Keratinocyte (primary cell): ENCODE measurements around the gene PSMC4. TPM values are rescaled to one million over a fixed set of nuclear protein-coding genes. Genes with fewer than 3 reads are reported as not detected.
A peak's percentile ranks its signal among the peaks of the same experiment; 100 is the strongest.

Experiments
- DNase-seq: peaks from one replicate; pipeline ENCODE4 v3.0.0-alpha.2; 2011; ENCODE audit warnings: low read depth, missing footprints, low spot score
- FAIRE-seq: peaks from 2 replicates; lab custom pipeline; 2011; peaks lifted over from hg19 to GRCh38; lab: Jason Lieb, UNC
- H2AFZ ChIP-seq: 2 replicates; pipeline ENCODE4 v1.6.0; 2012; ENCODE audit warnings: low read length, control low read depth, inconsistent platforms; ENCODE audit not compliant: control insufficient read depth
- H3K27ac ChIP-seq: 2 replicates; pipeline ENCODE4 v1.5.1; 2011; ENCODE audit warnings: low read length; ENCODE audit not compliant: control insufficient read depth, insufficient read depth
- H3K27me3 ChIP-seq: 3 replicates; pipeline ENCODE4 v1.6.0; 2011; ENCODE audit warnings: low read length; ENCODE audit not compliant: control insufficient read depth, insufficient read depth; ENCODE audit errors: extremely low read depth
- H3K36me3 ChIP-seq, 2 experiments: 2 replicates in 1 of 2; 3 replicates in 1 of 2; pipeline ENCODE4 v1.5.1; 2011; ENCODE audit warnings: low read length in 2 of 2, mild to moderate bottlenecking in 1 of 2; ENCODE audit not compliant: control insufficient read depth in 2 of 2, insufficient read depth in 2 of 2; ENCODE audit errors: extremely low read depth in 1 of 2
- H3K4me1 ChIP-seq: 3 replicates; pipeline ENCODE4 v1.5.1; 2011; ENCODE audit warnings: low read length; ENCODE audit not compliant: control insufficient read depth, insufficient read depth; ENCODE audit errors: extremely low read depth
- H3K4me2 ChIP-seq: 3 replicates; pipeline ENCODE4 v1.6.0; 2011; ENCODE audit warnings: low read depth, low read length; ENCODE audit not compliant: control insufficient read depth, insufficient read depth; ENCODE audit errors: extremely low read depth
- H3K4me3 ChIP-seq, 3 experiments: fragments of 200-600 bp in 1 of 3; sonication (generic) in 1 of 3; 2 replicates in 2 of 3; 3 replicates in 1 of 3; pipeline ENCODE4 v1.5.1; 2011 to 2016; ENCODE audit warnings: low read length in 3 of 3, mild to moderate bottlenecking in 3 of 3, control low read depth in 2 of 3, inconsistent platforms in 1 of 3, low read depth in 1 of 3, mixed read lengths in 1 of 3, mixed run types in 1 of 3, moderate library complexity in 1 of 3; ENCODE audit not compliant: control insufficient read depth in 2 of 3, insufficient read depth in 2 of 3; ENCODE audit errors: extremely low read depth in 1 of 3
- H3K79me2 ChIP-seq: 2 replicates; pipeline ENCODE4 v1.6.0; 2012; ENCODE audit warnings: low read length; ENCODE audit not compliant: control insufficient read depth, insufficient read depth
- H3K9ac ChIP-seq: 3 replicates; pipeline ENCODE4 v1.6.0; 2011; ENCODE audit warnings: low read length; ENCODE audit not compliant: control insufficient read depth, insufficient read depth; ENCODE audit errors: extremely low read depth
- H3K9me1 ChIP-seq: 3 replicates; pipeline ENCODE4 v1.6.0; 2011; ENCODE audit warnings: low read length; ENCODE audit not compliant: control insufficient read depth, insufficient read depth; ENCODE audit errors: extremely low read depth
- H3K9me3 ChIP-seq: 2 replicates; pipeline ENCODE4 v1.5.1; 2012; ENCODE audit warnings: low read depth, low read length; ENCODE audit not compliant: control insufficient read depth
- H4K20me1 ChIP-seq: 3 replicates; pipeline ENCODE4 v1.6.0; 2011; ENCODE audit warnings: low read length; ENCODE audit not compliant: control insufficient read depth, insufficient read depth; ENCODE audit errors: extremely low read depth
- EZH2 ChIP-seq: IDR thresholded peaks from one replicate; pipeline ENCODE4 v1.6.1; 2012; ENCODE audit warnings: inconsistent platforms, mild to moderate bottlenecking, low read length, moderate library complexity
- dilution Hi-C: fragments of 300-500 bp; cut with MboI; formaldehyde crosslinking; loops from one replicate; pipeline ENCODE4 v1.7.0; 2020; ENCODE audit warnings: low sequenced_read_pairs; ENCODE audit not compliant: extremely low pct_ligation_motif_present
- polyA plus RNA-seq, 5 experiments: library from polyadenylated mRNA; depleted of rRNA in 3 of 5; stranded (reverse) in 3 of 5; stranded (forward) in 1 of 5; unstranded in 1 of 5; fragments of >200 nt; gene quantifications; 1 replicate in 1 of 5; 2 replicates in 3 of 5; 3 replicates in 1 of 5; pipeline versions ENCODE4 v1.2.1 to v1.2.3, GENCODE V29; 2011 to 2012; ENCODE audit warnings: missing spikeins in 2 of 5, low read depth in 1 of 5, low replicate concordance in 1 of 5
- TF ChIP-seq, protein P1 (sequence below), 3 experiments: IDR thresholded peaks in 1 of 3; conservative IDR thresholded peaks in 1 of 3; optimal IDR thresholded peaks in 1 of 3; 2 replicates in 2 of 3; 3 replicates in 1 of 3; pipeline versions ENCODE3 to v1.5.1; 2011; ENCODE audit warnings: low read length in 3 of 3, mild to moderate bottlenecking in 3 of 3, moderate library complexity in 2 of 3, control low read depth in 1 of 3, inconsistent platforms in 1 of 3; ENCODE audit not compliant: insufficient read depth in 2 of 3; ENCODE audit errors: extremely low read depth in 1 of 3

The PSMC4 gene
- polyA plus RNA-seq, 1 donor (not counting 4 experiments of a cell fraction or from before 2014, with no cell fraction given) = 74.1 TPM

DNA sequence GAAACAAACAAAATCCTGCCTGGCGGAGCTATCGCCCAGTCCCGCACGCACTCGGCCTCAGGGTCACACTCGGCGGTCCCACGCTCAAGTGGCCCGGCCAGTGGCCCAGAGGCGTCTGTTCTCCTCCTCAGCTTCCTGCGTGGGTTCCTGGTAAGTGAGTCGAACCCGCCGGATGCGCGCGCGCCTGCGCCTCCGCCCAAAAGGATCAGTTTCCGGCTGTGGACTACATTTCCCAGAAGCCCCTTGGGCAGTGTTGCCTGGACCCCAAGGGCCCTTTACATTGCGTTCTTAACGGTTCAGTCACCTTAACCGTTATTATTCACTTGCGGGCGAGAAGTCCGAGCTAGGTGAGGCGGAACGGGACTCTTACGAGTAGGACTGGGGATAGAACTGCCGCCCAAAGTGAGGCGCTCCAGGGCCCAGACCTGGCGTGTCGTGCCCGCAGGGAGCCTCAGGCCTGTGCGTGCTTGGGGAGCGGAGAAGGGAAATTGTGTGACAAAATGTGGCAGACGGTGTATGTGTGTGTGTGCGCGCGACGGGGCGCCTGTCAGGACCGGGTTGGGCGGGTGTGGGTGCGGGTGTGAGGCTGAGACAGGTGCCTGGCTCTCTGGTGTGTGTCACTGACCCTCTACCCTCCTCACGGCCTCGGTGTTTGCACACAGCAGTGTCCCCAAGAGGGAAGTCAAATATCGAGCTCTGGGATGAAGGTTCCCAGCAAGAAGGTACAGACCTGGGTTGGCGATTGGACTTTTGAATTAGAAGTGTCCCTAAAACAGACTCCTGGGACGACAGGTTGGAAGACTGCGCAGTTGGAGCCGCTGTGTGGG lies 26.1 kb downstream of the PSMC4 start, which contains the start of gene ZNF546:
TSS of gene ZNF546 (plus strand) at position 250 of the 827 bp plus-strand sequence. CDS start 1,267 bp downstream, outside the sequence.
- dilution Hi-C loops = no loop called here
- H3K9me3 ChIP-seq = peaks cover 2% of the 10 kb centered on the region
- no peak for FAIRE-seq
- no peaks in the 10 kb centered on the region for H3K36me3 ChIP-seq
- TF ChIP-seq EZH2 = no peak
- TF ChIP-seq, protein P1, sequence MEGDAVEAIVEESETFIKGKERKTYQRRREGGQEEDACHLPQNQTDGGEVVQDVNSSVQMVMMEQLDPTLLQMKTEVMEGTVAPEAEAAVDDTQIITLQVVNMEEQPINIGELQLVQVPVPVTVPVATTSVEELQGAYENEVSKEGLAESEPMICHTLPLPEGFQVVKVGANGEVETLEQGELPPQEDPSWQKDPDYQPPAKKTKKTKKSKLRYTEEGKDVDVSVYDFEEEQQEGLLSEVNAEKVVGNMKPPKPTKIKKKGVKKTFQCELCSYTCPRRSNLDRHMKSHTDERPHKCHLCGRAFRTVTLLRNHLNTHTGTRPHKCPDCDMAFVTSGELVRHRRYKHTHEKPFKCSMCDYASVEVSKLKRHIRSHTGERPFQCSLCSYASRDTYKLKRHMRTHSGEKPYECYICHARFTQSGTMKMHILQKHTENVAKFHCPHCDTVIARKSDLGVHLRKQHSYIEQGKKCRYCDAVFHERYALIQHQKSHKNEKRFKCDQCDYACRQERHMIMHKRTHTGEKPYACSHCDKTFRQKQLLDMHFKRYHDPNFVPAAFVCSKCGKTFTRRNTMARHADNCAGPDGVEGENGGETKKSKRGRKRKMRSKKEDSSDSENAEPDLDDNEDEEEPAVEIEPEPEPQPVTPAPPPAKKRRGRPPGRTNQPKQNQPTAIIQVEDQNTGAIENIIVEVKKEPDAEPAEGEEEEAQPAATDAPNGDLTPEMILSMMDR (optimal IDR thresholded peaks at IDR 0.05 in 1 of 3, IDR thresholded peaks at IDR 0.05 in 1 of 3, conservative IDR thresholded peaks at IDR 0.05 in 1 of 3; ENCODE audit: extremely low read depth in 1 of 3, insufficient read depth in 2 of 3, low read length in 3 of 3) = no peak
- H3K9me1 ChIP-seq = no peaks in the 10 kb centered on the region
- no peaks in the 10 kb centered on the region for H3K27me3 ChIP-seq
- peak; percentile 61 for DNase-seq
- no peaks in the 10 kb centered on the region for H4K20me1 ChIP-seq
- H3K4me2 ChIP-seq = peak within 1 kb of the TSS; percentile 97
- peak within 1 kb of the TSS; percentile 99 for H2AFZ ChIP-seq
- peaks cover 18% of the 10 kb centered on the region for H3K4me1 ChIP-seq
- peak within 1 kb of the TSS; percentile 94 for H3K27ac ChIP-seq
- H3K9ac ChIP-seq = peak within 1 kb of the TSS; percentile 91
- peaks cover 9% of the 10 kb centered on the region for H3K79me2 ChIP-seq
- H3K4me3 ChIP-seq = peak within 1 kb of the TSS; percentile 65 to 96 (median 88)

DNA sequence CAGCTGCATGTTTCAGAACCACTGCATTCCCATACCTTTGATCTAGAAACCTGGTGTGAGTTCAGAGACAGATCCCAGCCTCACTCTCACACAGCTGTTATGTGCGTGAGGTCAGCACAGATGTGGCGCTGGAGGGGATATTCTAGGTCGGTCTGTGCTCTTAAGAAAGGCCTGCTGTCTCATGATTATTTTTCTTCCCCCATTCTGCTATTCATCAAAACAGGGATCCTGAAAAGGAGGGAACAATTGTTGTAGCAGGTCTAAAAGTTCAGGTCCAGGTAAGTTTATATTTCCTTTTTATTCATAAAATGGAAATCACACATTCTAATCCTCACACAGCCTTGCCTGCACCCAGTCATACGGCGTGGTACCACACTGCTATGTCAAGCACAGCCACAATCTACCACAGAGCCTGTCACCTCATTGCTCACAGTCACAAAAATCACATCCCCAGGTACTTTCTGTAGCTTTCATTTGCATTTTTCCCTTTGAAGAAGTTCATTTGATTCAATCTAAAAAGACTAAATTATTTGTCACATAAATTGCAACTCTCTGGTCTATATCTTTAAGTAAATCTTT lies 26.8 kb downstream of the PSMC4 start:
- H2AFZ ChIP-seq = peak overlapping the region; percentile 99
- H3K36me3 ChIP-seq = no peaks in the 10 kb centered on the region
- H3K4me3 ChIP-seq = peak overlapping the region; percentile 65 to 96 (median 88)
- FAIRE-seq (no peak), DNase-seq (no peak)
- peaks cover 9% of the 10 kb centered on the region for H3K79me2 ChIP-seq
- H3K4me2 ChIP-seq = peak overlapping the region; percentile 97
- H3K27ac ChIP-seq = peak overlapping the region; percentile 94
- H3K9me3 ChIP-seq = peaks cover 2% of the 10 kb centered on the region
- dilution Hi-C loops = no loop called here
- H4K20me1 ChIP-seq = no peaks in the 10 kb centered on the region
- H3K9me1 ChIP-seq = no peaks in the 10 kb centered on the region
- H3K9ac ChIP-seq = peak overlapping the region; percentile 91
- TF ChIP-seq, protein P1 (optimal IDR thresholded peaks at IDR 0.05 in 1 of 3, IDR thresholded peaks at IDR 0.05 in 1 of 3, conservative IDR thresholded peaks at IDR 0.05 in 1 of 3; ENCODE audit: extremely low read depth in 1 of 3, insufficient read depth in 2 of 3, low read length in 3 of 3) = no peak
- no peak for TF ChIP-seq EZH2
- no peaks in the 10 kb centered on the region for H3K27me3 ChIP-seq
- peaks cover 18% of the 10 kb centered on the region for H3K4me1 ChIP-seq
